Activated effector memory CD4-positive, alpha-beta T cell treated with Interleukin-2 at 50 U/mL for 16 hours (primary cell): Measurements from ENCODE around the gene MACROD1.

Experiments used
- DNase-seq: peaks from one replicate; pipeline ENCODE4 v3.0.0-alpha.2; 2020

MACROD1 gene, protein sequence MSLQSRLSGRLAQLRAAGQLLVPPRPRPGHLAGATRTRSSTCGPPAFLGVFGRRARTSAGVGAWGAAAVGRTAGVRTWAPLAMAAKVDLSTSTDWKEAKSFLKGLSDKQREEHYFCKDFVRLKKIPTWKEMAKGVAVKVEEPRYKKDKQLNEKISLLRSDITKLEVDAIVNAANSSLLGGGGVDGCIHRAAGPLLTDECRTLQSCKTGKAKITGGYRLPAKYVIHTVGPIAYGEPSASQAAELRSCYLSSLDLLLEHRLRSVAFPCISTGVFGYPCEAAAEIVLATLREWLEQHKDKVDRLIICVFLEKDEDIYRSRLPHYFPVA

DNA sequence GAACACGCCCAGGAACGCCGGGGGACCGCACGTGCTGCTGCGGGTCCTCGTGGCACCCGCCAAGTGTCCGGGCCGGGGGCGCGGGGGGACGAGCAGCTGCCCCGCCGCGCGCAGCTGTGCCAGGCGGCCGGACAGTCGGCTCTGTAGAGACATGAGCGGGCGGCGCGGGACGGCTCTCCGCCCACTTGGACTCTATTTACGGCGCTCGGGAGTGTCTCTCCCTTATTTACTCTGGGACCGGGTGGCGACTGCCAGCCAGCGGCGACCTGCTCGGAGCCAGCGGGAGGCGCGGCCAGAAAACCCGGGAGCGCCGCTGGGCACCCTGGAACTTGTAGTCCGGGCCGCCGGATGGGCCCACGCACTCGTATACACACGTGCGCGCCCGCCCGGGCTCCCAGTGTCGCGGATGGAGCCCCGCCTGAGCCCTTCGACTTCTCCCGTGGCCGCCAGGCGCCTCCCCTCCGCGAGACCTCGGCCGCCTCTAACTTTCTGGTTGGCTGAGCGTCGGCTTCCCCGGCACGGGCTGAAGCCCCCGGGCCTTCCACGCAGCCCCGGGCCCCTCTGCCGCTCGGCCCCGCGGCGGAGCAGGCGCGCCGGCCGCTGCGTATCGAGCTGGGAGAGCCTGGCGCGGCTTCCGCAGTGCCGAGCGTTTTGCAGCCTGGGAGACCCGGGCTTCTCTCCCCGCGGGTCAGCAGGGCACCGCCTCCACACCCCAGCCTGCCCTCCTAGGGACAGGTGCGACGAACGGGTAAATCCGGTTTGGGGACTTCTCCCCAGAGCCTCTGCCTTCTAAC is at the start of gene MACROD1:
MACROD1 (minus strand) TSS at position 272 of the 794 bp plus-strand sequence; CDS start at position 153, 119 bp downstream.
- peak; percentile 65 for DNase-seq

DNA sequence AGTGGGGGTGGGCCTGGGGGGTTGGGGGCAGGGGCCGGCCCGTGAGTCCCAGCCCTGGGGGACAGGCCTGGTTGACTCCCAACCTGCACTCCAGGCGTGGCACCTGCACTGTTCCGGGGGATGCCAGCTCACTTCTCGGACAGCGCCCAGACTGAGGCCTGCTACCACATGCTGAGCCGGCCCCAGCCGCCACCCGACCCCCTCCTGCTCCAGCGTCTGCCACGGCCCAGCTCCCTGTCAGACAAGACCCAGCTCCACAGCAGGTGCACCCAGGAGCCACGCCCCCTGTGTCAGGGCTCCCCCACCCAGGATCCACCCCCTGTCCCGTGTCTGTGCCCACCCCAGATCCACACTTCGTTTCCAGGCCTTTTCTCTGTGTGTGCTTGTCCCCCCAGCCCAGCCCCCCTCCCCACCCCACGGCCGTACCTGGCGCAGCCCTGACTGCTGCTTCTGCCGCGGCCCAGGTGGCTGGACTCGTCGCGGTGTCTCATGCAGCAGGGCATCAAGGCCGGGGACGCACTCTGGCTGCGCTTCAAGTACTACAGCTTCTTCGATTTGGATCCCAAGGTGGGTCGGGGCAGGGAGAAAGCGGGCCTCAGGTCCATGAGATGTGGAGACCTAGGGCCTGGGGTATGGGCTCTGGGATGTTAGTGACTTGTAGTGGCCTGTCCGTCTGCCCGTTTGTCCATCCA is 45.4 kb upstream of the MACROD1 start:
- no peak for DNase-seq

DNA sequence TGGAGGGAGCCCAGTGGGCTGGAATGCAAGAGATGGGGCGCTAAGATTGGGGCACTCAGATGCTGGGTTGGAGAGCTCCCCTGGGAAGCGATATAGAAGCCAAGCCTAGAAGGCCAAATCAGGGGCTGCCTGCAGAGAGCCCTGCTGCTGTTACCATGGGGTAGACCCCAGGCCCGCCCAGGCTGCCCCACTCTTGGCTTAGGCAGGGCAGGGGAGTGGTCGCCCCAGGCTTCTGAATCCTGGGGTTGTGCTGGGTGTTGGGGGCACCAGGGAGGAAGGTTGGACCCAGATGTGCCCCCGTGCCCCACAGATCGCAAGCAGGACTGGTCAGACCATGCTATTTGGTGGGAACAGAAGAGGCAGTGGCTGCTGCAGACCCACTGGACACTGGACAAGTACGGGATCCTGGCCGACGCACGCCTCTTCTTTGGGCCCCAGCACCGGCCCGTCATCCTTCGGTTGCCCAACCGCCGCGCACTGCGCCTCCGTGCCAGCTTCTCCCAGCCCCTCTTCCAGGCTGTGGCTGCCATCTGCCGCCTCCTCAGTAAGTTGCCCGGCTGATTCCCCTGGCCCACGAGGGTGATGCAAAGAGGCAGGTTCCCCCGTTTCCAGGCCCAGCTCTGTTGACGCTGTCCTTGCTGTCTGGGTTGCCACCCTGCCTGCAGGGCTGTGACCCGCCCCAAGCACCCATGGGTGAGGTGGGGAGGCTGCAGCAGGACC is 44.5 kb upstream of the MACROD1 start:
- DNase-seq: no peak

DNA sequence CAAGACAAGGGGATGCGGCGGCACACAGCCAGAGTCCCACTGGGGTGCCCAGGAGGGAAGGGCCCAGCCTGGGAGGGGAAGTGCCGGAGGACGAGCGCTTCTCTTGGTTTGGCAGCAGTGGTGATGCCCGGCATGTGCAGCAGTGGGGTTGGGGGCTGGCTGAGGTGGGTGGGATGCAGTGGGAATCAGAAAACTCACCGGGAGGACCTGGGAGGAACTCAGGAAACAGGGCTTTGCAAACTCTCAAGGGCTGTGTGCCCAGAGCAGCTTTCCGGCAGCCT is 43.6 kb upstream of the MACROD1 start:
- no peak for DNase-seq

DNA sequence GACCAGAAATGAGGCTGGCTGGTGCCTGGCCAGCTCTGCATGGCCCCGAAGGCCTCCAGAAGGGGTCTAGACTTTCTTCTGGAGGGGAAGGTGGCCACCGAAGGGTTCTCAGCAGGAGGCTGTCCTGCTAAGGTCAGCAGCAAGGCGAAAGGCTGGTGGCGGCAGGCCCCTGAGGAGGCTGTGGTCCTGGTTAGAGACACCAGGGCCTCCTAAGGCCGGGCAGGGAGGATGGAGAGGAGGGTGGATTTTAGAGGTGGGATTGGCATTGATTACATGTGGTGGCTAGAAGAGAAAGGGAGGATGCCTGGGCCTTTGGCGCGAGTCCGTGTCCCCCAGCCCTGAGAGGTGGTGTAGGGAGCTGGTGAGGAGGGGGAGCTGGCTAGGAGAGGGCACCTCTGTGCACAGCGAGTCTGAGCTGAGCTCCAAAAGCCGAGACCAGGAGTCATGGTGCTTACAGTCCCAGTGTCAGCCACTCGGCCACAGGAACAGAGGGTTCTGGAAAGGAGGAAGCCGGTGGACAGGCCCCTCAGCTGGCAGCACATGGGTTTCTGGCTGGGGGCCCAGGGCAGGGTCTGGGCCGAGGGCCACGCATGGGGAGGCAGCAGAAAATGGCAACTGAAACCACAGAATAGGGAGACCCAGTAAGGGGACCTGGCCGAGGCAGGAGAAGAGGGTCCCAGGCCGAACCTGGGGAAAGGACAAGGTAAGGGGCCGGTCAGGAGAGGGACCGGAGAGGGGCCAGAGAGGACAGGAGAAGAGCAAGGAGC is 43.1 kb upstream of the MACROD1 start:
- no peak for DNase-seq

DNA sequence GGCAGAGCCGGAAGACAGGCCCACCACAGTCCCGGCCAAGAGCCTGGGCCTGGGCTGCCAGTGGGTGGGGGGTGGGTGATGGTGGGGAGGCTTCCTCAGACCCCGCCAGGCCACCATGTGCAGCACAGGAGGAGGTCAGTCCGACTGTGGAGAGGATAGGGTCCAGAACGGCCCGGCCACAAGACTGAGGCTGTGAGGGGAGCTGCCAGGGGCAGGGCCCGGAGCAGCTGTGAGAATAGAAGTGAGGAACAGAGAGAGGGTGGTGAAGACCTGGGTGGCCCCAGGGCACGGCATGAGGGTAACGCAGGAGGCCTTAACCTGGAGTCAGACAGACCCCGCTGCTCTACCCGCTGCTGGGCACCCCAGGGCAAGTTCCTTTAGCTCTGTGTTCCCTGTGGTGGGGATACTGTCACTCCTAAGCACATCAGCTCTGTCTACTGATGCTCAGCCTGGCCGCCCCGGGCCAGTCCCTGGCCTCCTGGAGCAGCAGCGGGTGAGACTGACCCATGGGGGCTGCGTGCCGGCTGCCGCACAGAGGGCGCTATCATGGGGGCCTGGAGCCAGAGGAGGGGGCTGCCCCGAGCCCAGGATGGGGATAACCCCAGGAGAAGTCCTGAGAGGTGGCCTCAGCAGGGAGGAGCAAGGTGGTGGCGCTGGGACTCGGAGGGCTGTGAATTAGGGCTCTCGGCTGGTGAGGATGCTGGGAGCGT is 42.3 kb upstream of the MACROD1 start:
- no peak for DNase-seq

DNA sequence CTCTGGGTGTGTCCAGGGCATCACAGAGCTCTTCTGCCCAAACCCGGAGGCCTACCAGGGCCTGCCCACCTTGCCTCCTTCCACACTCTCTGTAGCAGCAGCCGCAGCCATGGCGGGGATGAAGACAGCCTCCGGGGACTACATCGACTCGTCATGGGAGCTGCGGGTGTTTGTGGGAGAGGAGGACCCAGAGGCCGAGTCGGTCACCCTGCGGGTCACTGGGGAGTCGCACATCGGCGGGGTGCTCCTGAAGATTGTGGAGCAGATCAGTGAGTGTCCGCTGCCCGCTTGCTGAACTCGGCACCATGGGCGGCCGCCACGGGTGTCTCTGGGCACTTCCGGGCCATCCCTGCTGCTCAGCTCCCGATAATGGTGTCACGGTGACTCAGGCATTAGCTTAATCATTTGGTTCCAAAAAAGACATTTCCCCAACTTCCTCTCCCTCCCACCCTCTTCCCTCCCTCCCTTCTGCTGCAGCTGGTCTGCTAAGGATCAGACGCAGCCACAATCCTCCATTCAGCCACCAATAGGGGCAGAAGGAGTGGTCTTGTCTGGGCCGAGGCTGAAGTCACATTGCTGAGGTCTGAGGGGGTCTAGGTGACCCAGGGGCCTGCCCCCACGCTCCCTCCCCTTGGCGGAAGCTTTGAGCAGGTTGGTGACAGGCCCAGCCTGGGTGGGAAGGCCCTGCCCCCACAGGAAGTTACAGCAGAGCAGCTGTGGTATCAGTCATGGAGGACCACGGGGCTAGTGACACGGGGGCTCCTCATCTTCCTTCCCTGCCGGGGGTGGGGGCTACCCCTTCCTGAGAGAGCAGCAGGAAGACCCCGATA is 41.6 kb upstream of the MACROD1 start:
- DNase-seq: peak; percentile 68

DNA sequence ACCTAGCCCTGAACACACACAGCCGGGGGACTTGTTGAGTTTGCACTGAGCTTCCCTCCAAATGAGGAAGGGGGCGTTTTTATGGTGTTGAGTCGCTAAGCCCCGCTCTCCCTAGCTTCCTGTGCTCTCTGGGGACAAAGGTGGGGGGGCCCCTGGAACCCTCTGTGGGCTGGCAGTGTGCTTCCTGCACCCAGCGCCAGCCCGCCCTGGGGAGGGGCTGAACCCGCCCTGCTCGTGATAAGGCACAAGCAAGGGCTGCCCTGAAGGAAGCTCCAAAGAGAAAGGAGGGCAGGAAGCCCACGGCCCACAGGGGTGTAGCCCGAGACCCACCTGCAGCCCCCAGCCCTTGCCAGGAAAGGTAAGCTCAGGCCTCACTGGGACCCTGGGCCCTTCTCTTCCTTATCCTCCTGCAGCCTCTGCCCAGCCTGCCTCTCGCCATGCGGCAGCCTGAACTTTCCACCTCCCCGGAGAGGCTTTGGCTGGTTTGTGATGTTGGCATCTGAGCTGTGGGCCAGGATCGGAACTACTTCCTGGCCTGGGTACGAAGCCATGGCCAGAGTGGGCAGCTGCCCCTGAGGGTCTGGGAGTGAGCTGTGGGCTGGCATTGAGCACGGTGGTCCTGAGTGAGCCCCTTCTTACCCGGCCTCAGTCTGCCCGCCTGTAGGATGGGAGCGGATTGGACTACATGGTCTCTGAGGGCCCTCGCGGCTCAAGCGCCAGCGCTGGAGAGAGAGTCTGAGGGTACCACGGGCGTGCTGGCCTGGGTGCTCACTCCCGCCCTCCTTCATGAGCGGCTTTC is 40.7 kb upstream of the MACROD1 start, which contains the start of gene FERMT3:
FERMT3 (plus strand) TSS at position 265 of the 799 bp plus-strand sequence. CDS start 644 bp downstream, outside the sequence.
- DNase-seq: peak; percentile 69

DNA sequence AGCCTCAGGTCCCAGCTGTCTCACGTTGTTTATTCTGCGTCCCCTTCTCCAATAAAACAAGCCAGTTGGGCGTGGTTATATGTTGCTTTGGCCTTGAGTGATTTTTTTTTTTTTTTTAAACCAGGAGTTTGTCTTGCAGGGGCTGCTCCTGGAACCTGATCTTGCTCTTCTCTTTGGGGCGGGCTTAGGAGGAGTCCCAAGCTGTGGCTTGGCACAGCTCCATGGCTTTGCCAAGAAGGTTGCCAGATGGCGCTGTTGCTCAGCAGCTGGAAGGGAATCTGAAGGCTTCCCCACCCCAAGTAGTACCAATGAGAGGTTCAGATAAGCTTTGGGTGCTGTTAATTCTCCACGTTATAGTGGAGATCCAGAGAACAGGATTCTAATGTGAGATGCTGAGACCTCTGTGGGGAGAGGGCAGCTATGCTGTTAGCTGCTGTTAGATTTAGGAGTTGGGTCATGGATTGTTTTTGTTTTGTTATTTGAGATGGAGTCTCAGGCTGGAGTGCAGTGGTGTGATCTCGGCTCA is 38.6 kb upstream of the MACROD1 start:
- DNase-seq: peak; percentile 77

DNA sequence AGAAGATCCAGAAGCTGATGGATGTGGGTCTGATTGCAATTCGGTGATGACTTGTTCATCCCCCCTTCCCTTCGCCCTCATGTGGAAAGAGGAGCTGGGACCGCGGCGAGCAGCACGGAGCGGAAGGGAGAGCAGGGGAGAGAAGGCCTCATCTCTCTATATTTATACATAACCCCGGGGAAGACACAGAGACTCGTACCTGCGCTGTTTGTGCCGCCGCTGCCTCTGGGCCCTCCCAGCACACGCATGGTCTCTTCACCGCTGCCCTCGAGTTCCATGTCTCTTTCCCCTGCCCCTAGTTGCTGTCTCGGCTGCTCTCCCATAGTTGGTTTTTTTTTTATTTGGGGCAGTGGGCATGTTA is 38.1 kb upstream of the MACROD1 start:
- DNase-seq: no peak

DNA sequence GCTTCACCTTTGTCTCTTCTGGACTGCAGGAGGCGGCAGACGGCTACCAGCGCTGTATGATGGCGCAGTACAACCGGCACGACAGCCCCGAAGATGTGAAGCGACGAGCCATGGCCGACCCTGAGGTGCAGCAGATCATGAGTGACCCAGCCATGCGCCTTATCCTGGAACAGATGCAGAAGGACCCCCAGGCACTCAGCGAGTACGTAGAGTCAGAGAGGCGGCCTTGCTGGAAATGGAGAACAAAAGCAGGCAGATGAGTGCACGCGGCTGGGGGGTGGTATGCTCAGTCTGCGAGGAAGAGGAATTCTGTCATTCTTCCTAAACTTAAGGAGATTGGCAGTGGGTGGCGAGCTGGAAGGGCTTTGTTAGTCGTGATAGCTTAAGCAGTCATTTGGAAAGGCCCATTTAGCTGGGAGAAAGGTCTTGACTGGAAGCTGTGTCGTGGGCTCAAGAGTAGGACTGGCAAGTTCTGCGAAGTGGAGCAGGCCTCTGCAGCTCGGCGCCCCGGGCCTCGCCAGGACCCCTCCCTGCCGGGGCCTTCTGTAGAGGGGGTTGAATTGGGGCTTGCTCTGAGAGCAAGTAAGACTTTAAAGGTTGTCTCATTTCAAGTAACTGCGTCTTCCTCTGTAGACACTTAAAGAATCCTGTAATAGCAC is 37.6 kb upstream of the MACROD1 start:
- no peak for DNase-seq

DNA sequence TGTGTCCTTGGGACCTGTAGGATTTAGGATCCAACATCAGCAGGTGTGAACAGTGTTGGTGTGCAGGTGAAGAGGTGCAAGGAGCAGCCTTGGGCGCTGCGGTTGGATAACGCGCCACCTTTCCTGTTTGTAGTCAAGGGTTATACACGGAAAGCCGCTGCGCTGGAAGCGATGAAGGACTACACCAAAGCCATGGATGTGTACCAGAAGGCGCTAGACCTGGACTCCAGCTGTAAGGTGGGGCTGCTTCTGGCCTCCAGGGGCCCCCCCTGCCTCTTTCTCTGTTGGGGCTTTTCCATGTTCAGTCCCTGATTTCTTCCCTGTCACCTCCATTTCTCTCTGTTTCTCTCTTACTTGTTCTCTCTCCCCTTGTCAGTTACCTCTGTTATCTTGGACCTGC is 37.1 kb upstream of the MACROD1 start:
- DNase-seq: no peak

DNA sequence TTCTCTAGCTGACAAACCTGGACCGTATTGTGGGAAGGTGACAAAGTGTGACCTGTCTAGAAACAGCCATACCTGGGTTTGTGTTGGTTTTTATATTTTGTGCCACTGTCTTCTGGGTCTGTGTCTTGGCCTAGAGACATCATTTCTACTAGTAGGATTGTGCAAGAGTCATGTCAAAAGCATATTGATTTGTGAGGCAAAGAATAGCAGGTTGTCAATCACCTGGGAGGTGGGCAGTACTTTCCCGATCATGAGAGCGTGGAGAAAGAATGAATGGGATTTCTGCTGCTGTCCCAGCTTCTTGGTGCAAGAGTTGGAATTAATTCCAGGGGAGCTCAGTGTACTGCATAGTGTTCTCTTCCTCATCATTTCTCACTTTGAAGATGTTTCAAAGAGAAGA is 35.6 kb upstream of the MACROD1 start:
- DNase-seq: no peak

DNA sequence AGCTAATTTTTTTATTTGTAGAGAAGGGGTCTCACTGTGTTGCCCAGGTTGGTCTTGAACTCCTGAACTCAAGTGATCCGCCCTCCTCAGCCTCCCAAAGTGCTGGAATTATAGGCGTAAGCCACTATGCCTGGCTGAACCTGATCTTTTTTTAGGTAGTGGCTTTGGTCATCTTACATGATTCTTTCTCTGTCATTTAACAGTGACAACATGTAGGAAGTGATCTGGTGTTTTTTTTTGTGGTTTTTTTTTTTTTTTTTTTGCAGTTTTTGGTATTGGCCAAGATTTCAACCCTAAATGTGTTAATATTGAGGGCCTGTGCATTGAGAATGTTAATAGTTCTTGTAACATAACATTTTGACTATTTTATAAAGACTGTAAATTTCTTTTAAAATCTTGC is 32.6 kb upstream of the MACROD1 start:
- DNase-seq: no peak

DNA sequence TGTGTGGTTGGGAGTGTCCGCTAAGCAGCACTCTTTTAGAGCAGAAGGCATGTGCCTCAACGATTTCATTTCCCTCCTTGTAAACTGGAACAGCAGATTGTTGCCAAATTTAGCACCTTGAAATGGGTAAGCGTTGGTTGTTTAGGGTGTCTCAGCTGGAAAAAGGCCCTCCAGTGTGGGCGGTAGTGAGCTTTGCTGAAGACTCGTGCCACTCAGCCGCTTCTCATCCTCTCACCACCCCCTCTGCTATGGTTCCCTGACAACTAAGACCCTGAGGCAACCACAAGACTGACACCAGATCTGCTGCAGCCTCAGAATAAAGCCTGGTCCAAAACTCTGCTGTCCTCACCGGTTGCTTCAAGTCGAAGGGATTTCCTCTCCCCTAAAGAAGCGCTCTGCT is 30.7 kb upstream of the MACROD1 start:
- DNase-seq: no peak

DNA sequence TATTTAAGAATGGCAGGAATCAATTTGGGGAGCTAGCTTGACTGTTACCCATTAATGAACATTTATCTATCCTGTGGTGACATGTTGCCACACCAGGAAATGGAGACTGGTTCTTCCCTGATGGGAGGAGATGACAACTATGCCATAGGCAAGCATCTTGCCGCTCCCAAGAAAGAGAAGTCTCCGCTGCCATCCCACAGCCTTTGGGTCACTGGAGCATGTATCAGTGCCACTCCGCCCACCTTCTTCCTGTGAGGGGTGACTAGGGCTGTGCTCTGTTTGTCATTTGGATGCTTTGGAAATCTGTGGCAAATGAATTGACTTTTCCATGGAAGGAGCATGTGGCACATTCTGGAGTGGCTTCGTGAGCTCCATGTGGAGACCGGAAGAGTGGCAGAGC is 26.5 kb upstream of the MACROD1 start:
- no peak for DNase-seq

DNA sequence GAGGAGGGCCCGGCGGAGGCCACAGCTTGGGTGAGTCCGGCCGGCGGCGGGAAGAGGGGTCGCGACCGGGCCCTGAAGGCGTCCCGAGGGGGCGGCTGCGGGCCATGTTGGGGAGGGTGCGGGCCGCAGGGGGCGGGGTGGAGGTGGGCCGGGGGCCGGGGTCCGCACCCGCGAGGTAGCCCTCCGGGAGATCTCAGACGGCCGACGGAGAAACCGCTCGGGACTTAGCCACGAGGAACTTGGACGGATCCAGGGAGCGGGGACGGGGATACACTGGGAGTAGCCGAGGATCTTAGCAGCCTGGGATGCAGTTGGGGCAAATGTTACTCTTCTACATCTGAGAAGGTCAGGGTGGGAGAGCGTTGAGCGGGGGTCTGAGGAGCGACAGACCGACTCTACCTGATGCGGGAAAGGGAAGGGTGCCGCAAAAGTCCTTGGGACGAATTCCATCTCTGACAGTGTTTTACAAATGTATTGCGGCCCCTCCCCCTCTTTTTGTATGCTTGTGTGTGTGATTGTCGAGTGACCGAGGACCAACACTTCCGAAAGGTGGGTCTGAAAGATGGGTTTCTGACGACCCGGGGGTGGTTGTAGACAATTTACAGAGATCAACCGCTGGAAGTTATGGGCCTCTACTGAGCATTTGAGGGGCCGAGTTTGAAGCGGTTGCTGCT is 20.7 kb upstream of the MACROD1 start:
- DNase-seq: peak; percentile 33

DNA sequence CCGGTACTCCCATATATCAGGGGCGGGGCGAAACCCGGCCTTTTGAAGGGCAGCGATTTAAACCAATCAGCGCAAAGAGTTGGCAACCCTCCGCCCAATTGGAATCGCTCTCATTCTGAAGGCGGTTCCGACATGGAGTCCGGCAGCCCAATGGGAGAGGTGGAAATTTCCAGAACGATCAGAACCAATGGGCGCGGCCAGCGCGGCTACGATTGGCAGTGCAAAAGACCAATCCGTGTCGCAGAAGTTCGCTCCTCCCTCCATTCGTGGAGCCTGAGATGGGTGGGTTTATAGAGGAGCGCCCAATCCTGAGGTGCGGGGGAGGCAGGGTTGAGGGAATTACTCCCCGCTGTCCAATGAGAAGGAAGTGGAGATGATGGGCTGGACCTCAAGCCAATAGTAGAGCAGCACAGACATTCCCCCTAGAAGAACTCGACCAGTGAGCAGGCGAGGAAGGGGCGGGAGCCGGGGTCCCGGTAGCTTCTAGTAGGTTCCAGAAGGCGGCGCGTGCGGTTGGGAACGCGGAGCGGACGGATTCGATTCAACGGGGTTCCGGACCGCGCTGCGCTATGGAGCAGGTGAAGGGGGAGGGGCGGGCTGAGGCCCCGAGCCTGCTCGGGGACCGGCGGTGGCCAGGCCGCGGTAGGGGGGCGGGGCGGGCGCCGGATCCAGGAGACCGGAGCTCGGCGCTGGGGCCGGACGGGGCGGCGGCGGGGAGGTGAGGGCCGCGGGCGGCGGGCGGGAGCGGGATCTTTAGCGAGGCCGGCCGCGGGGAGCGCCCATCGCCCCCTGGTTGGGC is 20.0 kb upstream of the MACROD1 start, which contains the start of gene STIP1:
STIP1 (plus strand) TSS at position 479 of the 799 bp plus-strand sequence; CDS start at position 570, 91 bp downstream.
- DNase-seq: peak; percentile 97
